ENCODE data around the gene GLYR1. TPM values are rescaled to one million over a fixed set of nuclear protein-coding genes. Genes with fewer than 3 reads are reported as not detected.

GLYR1 gene
- total RNA-seq, 1 donor from 2014 or later: 51.6 TPM

- Histone ChIP-seq H3K36me3 (peaks cover 0 to 96% of the 10 kb centered on the region in 2 donors), H3K9me3 (no peaks in the 10 kb centered on the region), H3K4me3 (no peak overlapping the region), H3K27ac (no peak overlapping the region), H3K4me1 (no peaks in the 10 kb centered on the region), H3K27me3 (no peaks in the 10 kb centered on the region)
- no peak for DNase-seq (ENCODE audit: extremely low spot score in 2 of 2)
- TF ChIP-seq POLR2AphosphoS5 (IDR thresholded peaks at IDR 0.05; ENCODE audit: insufficient read depth in 1 of 2, low read depth in 1 of 2) (peak in 1 of 2 donors; percentile 9), CTCF (IDR thresholded peaks at IDR 0.05) (no peak), POLR2A (IDR thresholded peaks at IDR 0.05) (no peak)
- intact Hi-C loops (cut with DNase I): no loop called here
Measured at GRCh38 chr16:4883501-4883900, 36.4 kb upstream of the GLYR1 start.

GRCh38 chr16:4882633-4883285, 35.7 kb upstream of the GLYR1 start:
- H3K27ac ChIP-seq: no peak overlapping the region
- TF ChIP-seq POLR2A (IDR thresholded peaks at IDR 0.05) (no peak), POLR2AphosphoS5 (IDR thresholded peaks at IDR 0.05; ENCODE audit: insufficient read depth in 1 of 2, low read depth in 1 of 2) (no peak), CTCF (IDR thresholded peaks at IDR 0.05) (no peak)

GRCh38 chr16:4882000-4882632, 35.0 kb upstream of the GLYR1 start:
- Histone ChIP-seq H3K27ac (no peak overlapping the region), H3K36me3 (peaks cover 0 to 96% of the 10 kb centered on the region in 2 donors)

More at GRCh38 chr16:4882633-4883285, 35.7 kb upstream of the GLYR1 start:
- Histone ChIP-seq H3K36me3 (peaks cover 0 to 96% of the 10 kb centered on the region in 2 donors), H3K27me3 (no peaks in the 10 kb centered on the region), H3K4me3 (no peak overlapping the region), H3K4me1 (no peaks in the 10 kb centered on the region), H3K9me3 (no peaks in the 10 kb centered on the region)
- intact Hi-C loops (cut with DNase I): no loop called here
- no peak for DNase-seq (ENCODE audit: extremely low spot score in 2 of 2)

GRCh38 chr16:4880006-4880580, 33.0 kb upstream of the GLYR1 start:
- H3K36me3 ChIP-seq: peaks cover 0 to 90% of the 10 kb centered on the region in 2 donors
- TF ChIP-seq POLR2AphosphoS5 (IDR thresholded peaks at IDR 0.05; ENCODE audit: insufficient read depth in 1 of 2, low read depth in 1 of 2) (no peak), POLR2A (IDR thresholded peaks at IDR 0.05) (no peak), CTCF (IDR thresholded peaks at IDR 0.05) (no peak)
- H3K27me3 ChIP-seq: no peaks in the 10 kb centered on the region
- H3K4me3 ChIP-seq: no peak overlapping the region
- no peak overlapping the region for H3K27ac ChIP-seq
- no peaks in the 10 kb centered on the region for H3K9me3 ChIP-seq
- H3K4me1 ChIP-seq: no peaks in the 10 kb centered on the region
- no peak for DNase-seq (ENCODE audit: extremely low spot score in 2 of 2)
- intact Hi-C loops (cut with DNase I): no loop called here

More at GRCh38 chr16:4882000-4882632, 35.0 kb upstream of the GLYR1 start:
- Histone ChIP-seq H3K9me3 (no peaks in the 10 kb centered on the region), H3K4me1 (no peaks in the 10 kb centered on the region), H3K4me3 (no peak overlapping the region), H3K27me3 (no peaks in the 10 kb centered on the region)
- intact Hi-C loops (cut with DNase I): no loop called here
- no peak for DNase-seq (ENCODE audit: extremely low spot score in 2 of 2)
- no peak for TF ChIP-seq CTCF (IDR thresholded peaks at IDR 0.05)
- TF ChIP-seq POLR2AphosphoS5 (IDR thresholded peaks at IDR 0.05; ENCODE audit: insufficient read depth in 1 of 2, low read depth in 1 of 2): no peak
- no peak for TF ChIP-seq POLR2A (IDR thresholded peaks at IDR 0.05)

- Histone ChIP-seq H3K27ac (no peak overlapping the region), H3K27me3 (no peaks in the 10 kb centered on the region), H3K36me3 (peaks cover 0 to 90% of the 10 kb centered on the region in 2 donors), H3K4me3 (no peak overlapping the region), H3K9me3 (no peaks in the 10 kb centered on the region), H3K4me1 (no peaks in the 10 kb centered on the region)
- no peak for DNase-seq (ENCODE audit: extremely low spot score in 2 of 2)
- no peak for TF ChIP-seq POLR2AphosphoS5 (IDR thresholded peaks at IDR 0.05; ENCODE audit: insufficient read depth in 1 of 2, low read depth in 1 of 2)
- no peak for TF ChIP-seq CTCF (IDR thresholded peaks at IDR 0.05)
- TF ChIP-seq POLR2A (IDR thresholded peaks at IDR 0.05): no peak
- intact Hi-C loops (cut with DNase I): no loop called here
Measured at GRCh38 chr16:4879049-4879448, 32.0 kb upstream of the GLYR1 start.

All from vagina (tissue), 2 donors.